CD14-positive monocyte (primary cell): ENCODE data around the gene FAM114A2. TPM values are rescaled to one million over a fixed set of nuclear protein-coding genes. Genes with fewer than 3 reads are reported as not detected.

Source experiments
- DNase-seq, 3 donors: peaks; one replicate each; pipeline ENCODE4 v3.0.0-alpha.2; 2011 to 2022
- H2AFZ ChIP-seq: 2 replicates; pipeline ENCODE4 v1.6.0; 2012; ENCODE audit warnings: mild to moderate bottlenecking, low read depth, low read length, inconsistent platforms; ENCODE audit not compliant: insufficient read depth, poor library complexity, severe bottlenecking
- H3K27ac ChIP-seq, 2 donors: 1 replicate in 1 of 2; 2 replicates in 1 of 2; pipeline ENCODE4 v1.5.1; 2012 to 2013; ENCODE audit warnings: low read length in 2 of 2, control low read depth in 1 of 2, inconsistent platforms in 1 of 2, low read depth in 1 of 2, mild to moderate bottlenecking in 1 of 2
- H3K27me3 ChIP-seq, 2 donors: one replicate each; pipeline versions ENCODE4 v1.6.0 to v1.6.1; 2011 to 2013; ENCODE audit warnings: low read length in 2 of 2; ENCODE audit not compliant: control insufficient read depth in 2 of 2, insufficient read depth in 2 of 2
- H3K36me3 ChIP-seq, 2 donors: replicated peaks in 1 of 2; 1 replicate in 1 of 2; 2 replicates in 1 of 2; pipeline versions ENCODE4 v1.5.1 to v1.6.1; 2012 to 2013; ENCODE audit warnings: low read length in 2 of 2, control low read depth in 1 of 2, inconsistent platforms in 1 of 2, mild to moderate bottlenecking in 1 of 2; ENCODE audit not compliant: insufficient read depth in 2 of 2, control insufficient read depth in 1 of 2
- H3K4me1 ChIP-seq, 2 donors: 1 replicate in 1 of 2; 2 replicates in 1 of 2; pipeline versions ENCODE4 v1.5.1 to v1.6.1; 2012 to 2013; ENCODE audit warnings: low read length in 2 of 2, control low read depth in 1 of 2, inconsistent platforms in 1 of 2, mild to moderate bottlenecking in 1 of 2, moderate library complexity in 1 of 2; ENCODE audit not compliant: insufficient read depth in 2 of 2, control insufficient read depth in 1 of 2
- H3K4me2 ChIP-seq: replicated peaks from 2 replicates; pipeline ENCODE3; 2012; ENCODE audit warnings: low read length, moderate library complexity, mild to moderate bottlenecking; ENCODE audit not compliant: poor library complexity, severe bottlenecking; ENCODE audit errors: extremely low read depth
- H3K4me3 ChIP-seq, 3 experiments: fragments of 200-600 bp in 1 of 3; sonication (generic) in 1 of 3; replicated peaks in 1 of 3; 1 replicate in 2 of 3; 2 replicates in 1 of 3; pipeline ENCODE4 v1.5.1; 2011 to 2013; ENCODE audit warnings: low read length in 3 of 3, mild to moderate bottlenecking in 3 of 3, control low read depth in 2 of 3, low read depth in 2 of 3, inconsistent platforms in 1 of 3, moderate library complexity in 1 of 3
- H3K79me2 ChIP-seq: 2 replicates; pipeline ENCODE4 v1.6.0; 2012; ENCODE audit warnings: mild to moderate bottlenecking, control low read depth, inconsistent platforms, low read length, moderate library complexity; ENCODE audit not compliant: insufficient read depth
- H3K9ac ChIP-seq: 2 replicates; pipeline ENCODE4 v1.6.0; 2017; ENCODE audit warnings: low read length, mild to moderate bottlenecking; ENCODE audit not compliant: insufficient read depth, poor library complexity, severe bottlenecking
- H3K9me3 ChIP-seq, 2 donors: replicated peaks in 1 of 2; 1 replicate in 1 of 2; 2 replicates in 1 of 2; pipeline versions ENCODE4 v1.5.1 to v1.6.1; 2012 to 2013; ENCODE audit warnings: low read length in 2 of 2, control low read depth in 1 of 2; ENCODE audit not compliant: control insufficient read depth in 1 of 2, insufficient read depth in 1 of 2
- H4K20me1 ChIP-seq: 2 replicates; pipeline ENCODE4 v1.6.0; 2012; ENCODE audit warnings: mild to moderate bottlenecking, low read length, control low read depth, moderate library complexity; ENCODE audit not compliant: insufficient read depth
- H3K27ac Mint-ChIP-seq, 7 donors: one replicate each; pipeline ENCODE4 v1.8.0; 2020; ENCODE audit warnings: mild to moderate bottlenecking in 7 of 7, mixed read lengths in 7 of 7, moderate library complexity in 6 of 7, inconsistent platforms in 2 of 7
- H3K27me3 Mint-ChIP-seq, 3 donors: one replicate each; pipeline ENCODE4 v1.8.0; 2021 to 2022; ENCODE audit warnings: low read depth in 3 of 3, mild to moderate bottlenecking in 3 of 3, mixed read lengths in 3 of 3, moderate library complexity in 3 of 3, inconsistent platforms in 1 of 3
- H3K36me3 Mint-ChIP-seq, 2 donors: one replicate each; pipeline ENCODE4 v1.8.0; 2020; ENCODE audit warnings: mixed read lengths in 2 of 2, inconsistent platforms in 1 of 2, mild to moderate bottlenecking in 1 of 2
- H3K4me1 Mint-ChIP-seq: one replicate; pipeline ENCODE4 v1.8.0; 2020; ENCODE audit warnings: mild to moderate bottlenecking, mixed read lengths
- H3K4me3 Mint-ChIP-seq, 2 donors: one replicate each; pipeline ENCODE4 v1.8.0; 2020; ENCODE audit warnings: mild to moderate bottlenecking in 2 of 2, mixed read lengths in 2 of 2, moderate library complexity in 1 of 2
- H3K9me3 Mint-ChIP-seq, 7 donors: one replicate each; pipeline ENCODE4 v1.8.0; 2020 to 2022; ENCODE audit warnings: mixed read lengths in 7 of 7, mild to moderate bottlenecking in 6 of 7, moderate library complexity in 6 of 7, inconsistent platforms in 2 of 7
- CTCF ChIP-seq: fragments of 200-600 bp; IDR thresholded peaks from one replicate; pipeline ENCODE4 v1.8.0; 2022; ENCODE audit warnings: antibody characterized with exemption, mild to moderate bottlenecking
- WGBS: methylation state at CpG from one replicate; pipeline ENCODE4 v1.1.5; 2013; ENCODE audit warnings: missing lambda C conversion rate; ENCODE audit not compliant: insufficient coverage; 5-methylcytosine and 5-hydroxymethylcytosine counted together
- intact Hi-C, 2 donors: fragments of 100-400 bp; cut with micrococcal nuclease; formaldehyde crosslinking; loops; one replicate each; pipeline versions ENCODE4 v1.15.0 to v1.15.1; 2023
- polyA plus RNA-seq, 3 donors: library from polyadenylated mRNA; depleted of rRNA in 1 of 3; unstranded in 2 of 3; stranded (reverse) in 1 of 3; fragments of 300-500 nt in 2 of 3; fragments of >200 nt in 1 of 3; fragmentation: Illumina TruSeq in 2 of 3; gene quantifications; 1 replicate in 2 of 3; 2 replicates in 1 of 3; pipeline ENCODE4 v1.2.3, GENCODE V29; 2012 to 2021

Gene FAM114A2
- polyA plus RNA-seq, 3 donors: 6.7 to 18.4 (median 15.6) TPM

- Mint-ChIP-seq H3K27ac (no peak overlapping the region), H3K4me3 (no peak overlapping the region), H3K9me3 (no peaks in the 10 kb centered on the region), H3K4me1 (no peaks in the 10 kb centered on the region), H3K27me3 (peaks cover 0 to 1% (median 0%) of the 10 kb centered on the region in 3 donors), H3K36me3 (peaks cover 0 to 5% of the 10 kb centered on the region in 2 donors)
- no peak overlapping the region for H3K27ac ChIP-seq
- no peaks in the 10 kb centered on the region for H3K79me2 ChIP-seq
- no peak overlapping the region for H3K4me3 ChIP-seq
- H3K4me2 ChIP-seq: no peak overlapping the region
- TF ChIP-seq CTCF: no peak
- no peaks in the 10 kb centered on the region for H3K9me3 ChIP-seq
- no peaks in the 10 kb centered on the region for H3K4me1 ChIP-seq
- H3K9ac ChIP-seq: no peak overlapping the region
- H3K36me3 ChIP-seq: no peaks in the 10 kb centered on the region
- no peak overlapping the region for H2AFZ ChIP-seq
- H4K20me1 ChIP-seq: no peaks in the 10 kb centered on the region
- intact Hi-C loops: no loop called here
- no peak for DNase-seq
- 100% methylated on average over 1 of the region's 3 CpGs for WGBS
- H3K27me3 ChIP-seq: no peaks in the 10 kb centered on the region
Observed at GRCh38 chr5:153985498-153985897, 53.2 kb downstream of the FAM114A2 start.

GRCh38 chr5:153983885-153984284, 54.8 kb downstream of the FAM114A2 start:
- Histone ChIP-seq H3K27ac (no peak overlapping the region), H3K9me3 (no peaks in the 10 kb centered on the region), H3K36me3 (no peaks in the 10 kb centered on the region), H3K4me2 (no peak overlapping the region), H3K27me3 (no peaks in the 10 kb centered on the region), H3K4me3 (no peak overlapping the region), H3K9ac (no peak overlapping the region), H3K79me2 (no peaks in the 10 kb centered on the region), H3K4me1 (no peaks in the 10 kb centered on the region), H2AFZ (no peak overlapping the region), H4K20me1 (no peaks in the 10 kb centered on the region)
- no CpG with 5 or more reads among the region's 1 CpG for WGBS
- H3K9me3 Mint-ChIP-seq: no peaks in the 10 kb centered on the region
- no peaks in the 10 kb centered on the region for H3K4me1 Mint-ChIP-seq
- DNase-seq: no peak
- intact Hi-C loops: no loop called here
- no peak for TF ChIP-seq CTCF
- H3K36me3 Mint-ChIP-seq: no peaks in the 10 kb centered on the region
- no peak overlapping the region for H3K27ac Mint-ChIP-seq
- peaks cover 0 to 4% (median 0%) of the 10 kb centered on the region in 3 donors for H3K27me3 Mint-ChIP-seq
- H3K4me3 Mint-ChIP-seq: no peak overlapping the region
